Stimulated activated CD8-positive, alpha-beta memory T cell treated with anti-CD3 and anti-CD28 coated beads, Interleukin-15, amount 100 ng/mL, for 1 hour (primary cell): Measurements from ENCODE around the gene RAB5A.
"Not testable (repeated sequence)": the region's sequence is repeated elsewhere in the genome, so short reads cannot be mapped to it uniquely, and the experiment has no call there.

Experiments
- DNase-seq: peaks from one replicate; pipeline ENCODE4 v3.0.0-alpha.2; 2020; ENCODE audit warnings: low read depth

RAB5A gene

DNA sequence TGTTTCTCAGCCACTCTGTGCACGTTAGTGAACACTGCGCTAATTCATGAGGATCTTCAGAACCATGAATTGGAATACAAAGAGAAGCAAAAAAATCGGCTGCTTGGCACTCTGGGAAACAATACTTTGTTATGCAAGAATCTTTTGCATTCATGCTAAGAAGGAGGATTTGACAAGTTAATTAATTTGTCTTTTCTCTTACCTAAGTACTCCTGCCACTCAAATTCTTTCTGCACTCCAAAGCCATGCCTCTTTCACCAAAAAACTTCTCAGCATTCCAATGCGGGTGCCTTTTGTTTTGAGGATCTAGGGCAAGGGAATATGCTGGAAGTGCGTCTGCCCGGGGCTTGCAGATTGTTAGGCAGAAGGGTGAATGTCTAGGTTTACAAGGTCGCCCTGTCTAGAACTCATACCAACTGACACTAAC, 82.0 kb downstream of the RAB5A start:
- DNase-seq: no peak

- not testable (repeated sequence) for DNase-seq
Measured at GRCh38 chr3:20031939-20032338, 85.0 kb downstream of the RAB5A start.
